T-helper 2 cell treated with Interferon-gamma antibody and Interleukin-4, amounts not matched to agents 5 μg/mL and 100 μg/mL, for 36 hours (primary cell): Measurements from ENCODE around the gene ZMIZ1.

Experiments used
- DNase-seq: peaks from one replicate; pipeline ENCODE4 v3.0.0; 2021; ENCODE audit warnings: low spot score
- H3K27ac Mint-ChIP-seq: one replicate; pipeline ENCODE4 v1.8.0; 2021; ENCODE audit warnings: mild to moderate bottlenecking, mixed read lengths
- H3K27me3 Mint-ChIP-seq: one replicate; pipeline ENCODE4 v1.8.0; 2021; ENCODE audit warnings: low read depth, mixed read lengths
- H3K36me3 Mint-ChIP-seq: one replicate; pipeline ENCODE4 v1.8.0; 2021; ENCODE audit warnings: low read depth, mixed read lengths
- H3K4me1 Mint-ChIP-seq: one replicate; pipeline ENCODE4 v1.8.0; 2021; ENCODE audit warnings: low read depth, mixed read lengths
- H3K4me3 Mint-ChIP-seq: one replicate; pipeline ENCODE4 v1.8.0; 2022; ENCODE audit warnings: mild to moderate bottlenecking, moderate library complexity, mixed read lengths
- H3K9me3 Mint-ChIP-seq: one replicate; pipeline ENCODE4 v1.8.0; 2021; ENCODE audit warnings: mixed read lengths

Gene ZMIZ1

DNA sequence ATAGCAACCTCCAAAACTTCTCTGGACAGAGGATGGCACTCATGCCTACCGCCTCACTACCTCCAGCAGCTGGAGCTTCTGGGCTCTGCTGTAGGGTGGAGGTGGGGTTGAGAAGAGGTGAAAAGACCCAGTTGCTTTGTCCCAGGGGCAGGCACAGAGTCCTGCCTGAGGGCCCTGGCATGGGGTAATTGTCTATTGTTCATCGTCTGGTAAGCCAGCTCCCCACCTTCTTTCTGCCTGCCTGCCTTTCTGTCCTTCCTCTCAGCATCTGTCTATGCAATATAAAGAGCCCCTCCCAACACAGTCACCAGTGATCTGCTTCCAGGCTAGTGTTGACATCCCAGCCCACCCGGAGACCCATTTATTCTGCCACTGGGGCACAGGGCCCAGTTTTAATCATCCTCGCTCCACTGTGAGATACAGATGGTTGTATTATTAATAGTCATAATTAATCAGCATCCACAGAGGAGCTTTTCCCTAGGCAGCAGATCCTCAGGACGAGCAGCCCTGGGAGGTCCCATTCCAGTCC lies 39.0 kb downstream of the ZMIZ1 start:
- no peak for DNase-seq
- no peaks in the 10 kb centered on the region for H3K9me3 Mint-ChIP-seq
- no peaks in the 10 kb centered on the region for H3K36me3 Mint-ChIP-seq
- H3K4me1 Mint-ChIP-seq = peaks cover 4% of the 10 kb centered on the region
- no peak overlapping the region for H3K4me3 Mint-ChIP-seq
- no peak overlapping the region for H3K27ac Mint-ChIP-seq
- H3K27me3 Mint-ChIP-seq = no peaks in the 10 kb centered on the region

DNA sequence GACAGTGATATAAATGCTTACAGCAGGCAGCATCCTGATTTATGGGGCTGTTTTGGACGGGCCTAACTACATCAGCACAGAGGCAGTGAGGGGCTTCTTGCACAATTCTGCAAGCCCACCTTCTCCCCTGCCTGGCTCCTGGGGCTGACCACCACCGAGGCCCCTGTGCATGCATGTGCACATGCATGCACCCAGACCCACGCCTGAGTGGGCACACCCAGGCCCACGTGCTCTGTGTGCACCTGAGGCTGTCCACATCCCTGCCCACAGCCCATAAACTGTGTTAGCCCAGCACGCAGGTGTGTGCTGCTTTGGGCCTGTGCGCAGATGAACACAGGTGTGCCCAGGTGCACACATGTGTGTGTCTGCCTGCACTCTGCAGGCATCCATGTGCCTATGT lies 40.0 kb downstream of the ZMIZ1 start:
- Mint-ChIP-seq H3K4me1 (peaks cover under 1% of the 10 kb centered on the region), H3K27ac (no peak overlapping the region), H3K9me3 (no peaks in the 10 kb centered on the region), H3K4me3 (no peak overlapping the region), H3K36me3 (no peaks in the 10 kb centered on the region), H3K27me3 (no peaks in the 10 kb centered on the region)
- DNase-seq = no peak

DNA sequence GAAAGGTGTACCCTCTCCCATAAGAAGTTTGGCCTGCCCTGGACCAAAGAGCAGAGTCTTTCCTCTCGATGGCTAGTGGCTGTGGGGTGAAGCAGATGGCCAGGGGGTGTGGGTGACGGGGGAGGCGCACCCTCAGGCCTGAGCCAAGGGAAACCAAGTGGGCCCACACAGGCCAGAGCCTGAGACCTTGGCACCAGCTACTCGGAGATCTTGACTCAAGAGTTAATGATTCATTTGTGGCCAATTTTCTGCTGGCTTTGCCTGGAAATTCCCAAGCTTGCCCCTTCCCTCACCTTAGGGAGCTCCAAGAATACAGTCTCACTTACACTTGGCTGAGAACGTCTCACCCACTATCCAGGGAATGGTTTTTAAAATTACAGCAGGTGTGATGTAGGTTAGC lies 42.7 kb downstream of the ZMIZ1 start:
- no peak overlapping the region for H3K4me3 Mint-ChIP-seq
- DNase-seq = no peak
- H3K27ac Mint-ChIP-seq = no peak overlapping the region
- H3K27me3 Mint-ChIP-seq = no peaks in the 10 kb centered on the region
- peaks cover 20% of the 10 kb centered on the region for H3K4me1 Mint-ChIP-seq
- H3K36me3 Mint-ChIP-seq = no peaks in the 10 kb centered on the region
- no peaks in the 10 kb centered on the region for H3K9me3 Mint-ChIP-seq

DNA sequence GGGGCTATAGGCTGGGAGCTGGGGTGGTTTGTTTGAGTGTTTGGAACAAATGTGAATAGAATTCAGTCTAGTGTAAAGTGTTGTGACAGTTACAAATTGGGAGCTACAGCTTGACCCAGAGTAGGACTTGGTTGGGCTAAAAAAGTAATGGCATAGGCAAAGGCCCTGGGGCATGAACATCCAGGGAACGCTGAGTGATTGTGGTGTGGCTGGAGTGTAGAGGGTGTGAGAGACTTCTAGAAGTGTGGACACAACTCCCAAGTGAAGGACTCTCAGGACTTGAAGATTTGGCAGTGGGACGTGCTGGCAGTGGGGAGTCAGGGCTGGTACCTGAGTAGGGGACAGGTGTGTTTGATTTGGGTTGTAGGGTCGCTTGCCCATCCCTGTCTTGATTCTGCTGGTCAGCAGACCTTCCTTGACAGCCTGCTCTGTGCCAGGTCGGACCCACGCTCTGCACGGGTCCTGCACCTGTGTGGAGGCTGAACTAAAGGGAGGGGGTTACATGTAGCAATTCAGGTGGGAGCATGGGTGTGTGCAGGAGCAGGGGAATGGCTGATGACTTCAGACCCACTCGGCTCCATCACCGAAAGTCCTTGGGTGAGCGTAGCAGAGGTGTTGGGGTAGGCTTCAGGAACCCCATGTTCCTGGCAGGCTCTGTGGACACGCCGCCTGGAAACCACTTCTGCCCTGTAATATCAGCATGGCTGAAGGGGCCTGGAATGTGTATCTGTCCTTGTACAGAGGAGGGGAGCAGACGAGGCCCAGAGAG lies 43.3 kb downstream of the ZMIZ1 start:
- H3K27me3 Mint-ChIP-seq = no peaks in the 10 kb centered on the region
- H3K9me3 Mint-ChIP-seq = no peaks in the 10 kb centered on the region
- no peak overlapping the region for H3K27ac Mint-ChIP-seq
- H3K4me1 Mint-ChIP-seq = peaks cover 25% of the 10 kb centered on the region
- no peaks in the 10 kb centered on the region for H3K36me3 Mint-ChIP-seq
- no peak for DNase-seq
- no peak overlapping the region for H3K4me3 Mint-ChIP-seq

DNA sequence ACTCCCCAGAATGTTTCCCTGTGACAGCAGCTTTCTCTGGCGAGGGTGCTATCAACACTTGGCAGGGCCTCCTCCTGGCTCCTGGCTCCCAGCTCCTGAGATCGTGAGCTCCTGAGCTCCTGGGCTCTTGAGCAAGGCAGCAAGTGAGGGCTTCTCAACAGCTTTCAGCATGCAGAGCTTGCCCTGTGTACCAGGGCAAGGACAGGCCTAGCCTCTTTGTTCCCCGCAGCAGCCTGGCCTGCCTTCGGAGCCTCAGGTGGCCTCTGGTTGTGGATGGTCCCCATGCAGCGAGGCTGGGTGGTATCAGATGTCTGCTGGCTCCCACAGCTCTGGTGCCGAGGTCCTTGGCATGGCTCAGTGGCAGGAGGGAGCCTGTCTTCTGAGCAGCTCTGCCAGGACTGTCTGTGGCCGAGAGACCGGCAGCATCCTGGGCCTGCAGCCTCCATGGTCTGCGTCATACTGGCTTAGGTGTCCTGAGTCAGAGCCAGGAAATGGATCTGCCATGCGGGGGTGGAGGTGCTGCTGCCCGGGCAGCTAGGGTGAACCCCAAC lies 44.2 kb downstream of the ZMIZ1 start:
- Mint-ChIP-seq H3K36me3 (no peaks in the 10 kb centered on the region), H3K4me3 (no peak overlapping the region), H3K4me1 (peaks cover 25% of the 10 kb centered on the region), H3K27ac (no peak overlapping the region), H3K9me3 (no peaks in the 10 kb centered on the region), H3K27me3 (no peaks in the 10 kb centered on the region)
- DNase-seq = no peak

DNA sequence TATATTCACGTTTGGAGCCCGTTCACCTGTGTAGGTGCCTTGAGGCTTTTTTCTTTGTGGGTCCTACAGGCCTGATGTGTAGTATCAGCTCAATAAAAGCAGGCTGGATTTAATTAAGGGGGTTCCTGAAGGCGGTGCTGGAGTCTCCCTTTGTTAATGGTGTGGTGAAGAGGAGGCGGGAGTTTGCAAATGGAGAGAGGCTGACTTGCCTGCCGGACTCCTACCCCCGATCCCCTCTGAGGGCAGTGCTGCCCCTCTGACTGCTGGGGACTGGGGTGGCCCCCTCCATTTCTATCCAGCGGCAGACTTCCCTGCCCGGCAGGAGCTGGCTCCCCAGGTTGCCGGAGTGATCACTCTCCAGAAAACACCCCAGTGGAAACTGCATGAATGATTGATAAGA lies 45.1 kb downstream of the ZMIZ1 start:
- Mint-ChIP-seq H3K27me3 (no peaks in the 10 kb centered on the region), H3K9me3 (no peaks in the 10 kb centered on the region), H3K36me3 (no peaks in the 10 kb centered on the region), H3K27ac (no peak overlapping the region), H3K4me1 (peaks cover 25% of the 10 kb centered on the region), H3K4me3 (no peak overlapping the region)
- no peak for DNase-seq

DNA sequence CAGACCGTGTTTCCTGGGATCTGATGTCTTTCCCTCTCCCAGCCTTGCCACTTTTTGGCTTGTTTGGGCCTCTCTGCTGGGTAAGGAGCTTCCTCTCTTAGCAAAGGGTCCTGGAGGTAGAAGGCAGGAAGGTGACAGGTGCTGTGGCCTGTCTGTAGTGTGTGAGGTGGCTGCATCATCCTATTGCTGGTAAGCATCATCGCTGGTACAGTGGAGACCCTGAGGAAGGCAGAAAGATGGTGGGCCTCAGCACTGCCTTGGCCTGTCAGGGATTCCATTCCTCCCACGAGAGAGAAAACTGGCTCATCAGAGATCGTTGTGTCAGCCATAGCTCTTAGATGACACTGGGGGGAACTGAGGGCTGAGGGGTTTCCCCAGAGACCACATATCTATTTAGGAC lies 46.5 kb downstream of the ZMIZ1 start:
- Mint-ChIP-seq H3K9me3 (no peaks in the 10 kb centered on the region), H3K27ac (no peak overlapping the region), H3K4me1 (peaks cover 25% of the 10 kb centered on the region), H3K27me3 (no peaks in the 10 kb centered on the region), H3K36me3 (no peaks in the 10 kb centered on the region), H3K4me3 (no peak overlapping the region)
- DNase-seq = no peak

DNA sequence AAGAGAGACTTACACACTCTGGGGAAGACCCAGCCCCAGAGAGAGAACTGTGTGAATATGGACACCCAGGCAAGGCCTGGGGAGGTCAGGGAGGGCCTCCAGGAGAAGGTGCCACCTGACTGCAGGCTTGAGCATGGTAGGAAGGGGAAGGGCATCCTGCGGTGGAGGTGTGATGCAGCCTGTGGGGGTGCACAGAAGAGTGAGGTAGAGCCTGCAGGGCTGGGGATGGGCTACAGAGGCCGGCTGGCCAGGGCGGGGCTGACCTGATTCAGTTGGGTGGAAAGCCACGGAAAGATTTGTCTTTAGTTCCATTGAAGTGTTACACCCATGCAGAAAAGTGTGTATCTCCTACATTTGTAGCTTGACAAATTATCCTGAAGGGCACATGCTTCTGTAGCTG lies 47.6 kb downstream of the ZMIZ1 start:
- peaks cover 25% of the 10 kb centered on the region for H3K4me1 Mint-ChIP-seq
- H3K36me3 Mint-ChIP-seq = no peaks in the 10 kb centered on the region
- no peak overlapping the region for H3K27ac Mint-ChIP-seq
- no peaks in the 10 kb centered on the region for H3K9me3 Mint-ChIP-seq
- no peaks in the 10 kb centered on the region for H3K27me3 Mint-ChIP-seq
- no peak overlapping the region for H3K4me3 Mint-ChIP-seq
- no peak for DNase-seq

DNA sequence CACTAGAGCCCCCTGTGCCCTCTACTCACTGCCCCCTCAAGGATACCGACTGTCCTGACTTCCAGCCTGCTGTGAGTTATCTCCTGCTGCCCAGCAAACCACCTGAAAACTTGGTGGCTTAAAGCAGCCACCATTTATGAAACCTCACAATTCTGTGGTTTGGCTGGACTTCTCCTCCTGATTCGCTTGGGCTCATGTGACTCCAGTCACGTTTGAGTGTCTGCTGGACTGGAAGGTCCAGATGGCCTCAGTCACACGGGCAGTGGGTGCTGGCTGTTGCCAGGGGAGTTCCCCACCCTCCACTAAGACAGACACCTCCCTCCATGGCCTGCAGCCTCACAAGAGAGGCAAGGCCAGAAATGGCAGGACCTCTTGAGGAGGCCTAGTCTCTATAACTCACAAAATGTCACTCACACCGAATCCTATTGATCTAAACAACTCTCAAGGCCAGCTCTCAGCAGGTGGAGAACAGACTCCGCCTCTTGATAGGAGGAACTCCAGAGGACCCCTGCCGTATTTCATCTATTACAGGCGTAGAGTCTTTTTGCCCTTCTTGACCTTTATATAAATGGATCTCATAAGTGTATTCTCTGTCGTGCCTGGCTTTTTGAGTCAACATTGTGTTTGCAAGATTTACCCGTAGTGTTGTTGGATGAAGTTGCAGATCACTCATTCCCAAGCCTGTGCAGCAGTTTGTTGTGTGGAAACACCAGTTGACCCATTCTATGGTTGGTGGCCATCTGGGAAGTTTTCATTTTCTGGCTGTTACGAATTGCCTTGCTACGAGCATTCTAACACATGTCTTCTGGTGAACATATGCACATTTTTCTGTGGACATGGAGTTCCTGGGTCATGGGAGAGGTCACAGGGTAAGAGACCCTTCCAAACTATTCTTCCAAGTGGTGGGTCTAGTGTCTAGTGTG lies 48.3 kb downstream of the ZMIZ1 start:
- Mint-ChIP-seq H3K4me3 (no peak overlapping the region), H3K4me1 (peaks cover 25% of the 10 kb centered on the region), H3K27ac (no peak overlapping the region), H3K9me3 (no peaks in the 10 kb centered on the region), H3K27me3 (no peaks in the 10 kb centered on the region), H3K36me3 (no peaks in the 10 kb centered on the region)
- no peak for DNase-seq

DNA sequence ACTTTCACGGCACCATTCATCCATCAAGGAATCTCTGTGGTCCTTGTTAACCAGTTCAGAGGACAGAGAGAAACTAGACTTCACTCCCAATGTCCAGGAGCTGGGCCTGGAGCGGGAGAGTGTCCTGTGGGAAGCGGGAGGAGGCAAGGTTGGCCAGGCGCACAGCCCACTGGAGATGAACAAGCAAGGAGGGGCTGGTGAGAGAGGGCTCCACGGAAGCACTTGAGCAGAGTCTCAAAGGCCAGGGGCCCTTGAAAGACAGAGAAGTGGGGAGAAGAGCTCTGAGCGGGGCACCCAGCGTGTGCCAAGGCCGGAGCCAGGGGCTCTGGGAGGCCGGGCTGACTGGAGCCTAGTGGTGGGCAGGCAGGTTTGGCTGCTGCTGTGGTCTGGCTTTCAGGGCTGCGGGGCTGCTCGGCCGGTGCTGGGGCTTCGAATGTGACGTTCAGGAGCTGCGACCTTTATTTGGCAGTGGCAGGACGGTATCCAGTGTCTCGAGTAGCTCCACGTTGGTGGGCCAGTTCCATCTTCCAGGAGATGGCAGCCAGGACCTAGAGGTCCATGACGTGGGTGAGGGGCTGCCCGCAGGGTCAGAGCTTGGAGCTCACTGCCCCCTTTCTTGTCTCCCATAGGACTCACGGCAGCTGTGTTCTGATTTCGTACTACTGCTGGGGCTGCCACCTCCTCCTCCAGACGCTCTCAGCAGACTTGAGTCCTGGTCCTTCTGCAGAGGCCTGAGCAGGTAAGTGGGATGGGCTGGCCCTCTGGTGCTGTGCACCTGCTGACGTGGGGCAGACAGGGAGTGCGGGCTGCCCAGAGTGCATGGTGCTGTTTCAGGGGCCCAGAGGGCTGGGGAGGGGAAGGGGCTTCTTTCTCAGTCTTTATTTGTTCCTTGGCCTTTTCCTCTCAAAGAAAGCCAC lies 49.8 kb downstream of the ZMIZ1 start:
- no peaks in the 10 kb centered on the region for H3K36me3 Mint-ChIP-seq
- no peaks in the 10 kb centered on the region for H3K27me3 Mint-ChIP-seq

DNA sequence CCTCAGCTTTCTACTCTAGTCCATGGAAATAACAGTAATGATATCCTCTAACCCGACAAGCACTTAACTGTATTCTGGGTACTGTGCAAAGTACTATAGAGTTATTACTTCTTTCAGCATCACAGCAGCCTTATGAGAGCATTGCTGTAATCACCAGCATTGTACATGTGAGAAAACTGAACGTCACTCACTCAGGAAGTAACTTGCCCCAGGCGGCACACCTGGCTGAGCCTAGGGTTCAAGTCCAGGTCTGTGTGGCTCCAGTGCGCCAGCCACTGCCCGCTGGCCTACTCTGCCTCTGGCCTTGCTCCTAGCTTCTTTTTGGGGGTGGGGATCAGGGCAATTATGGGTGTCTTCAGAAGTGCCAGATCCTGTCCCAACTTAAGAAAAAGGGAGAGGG lies 50.5 kb downstream of the ZMIZ1 start:
- no peaks in the 10 kb centered on the region for H3K27me3 Mint-ChIP-seq
- peaks cover 20% of the 10 kb centered on the region for H3K4me1 Mint-ChIP-seq
- no peak for DNase-seq
- no peak overlapping the region for H3K4me3 Mint-ChIP-seq
- H3K27ac Mint-ChIP-seq = no peak overlapping the region
- no peaks in the 10 kb centered on the region for H3K9me3 Mint-ChIP-seq
- H3K36me3 Mint-ChIP-seq = no peaks in the 10 kb centered on the region

More for the DNA sequence above, 49.8 kb downstream of the ZMIZ1 start:
- Mint-ChIP-seq H3K27ac (no peak overlapping the region), H3K4me1 (peaks cover 25% of the 10 kb centered on the region), H3K4me3 (no peak overlapping the region), H3K9me3 (no peaks in the 10 kb centered on the region)
- no peak for DNase-seq

DNA sequence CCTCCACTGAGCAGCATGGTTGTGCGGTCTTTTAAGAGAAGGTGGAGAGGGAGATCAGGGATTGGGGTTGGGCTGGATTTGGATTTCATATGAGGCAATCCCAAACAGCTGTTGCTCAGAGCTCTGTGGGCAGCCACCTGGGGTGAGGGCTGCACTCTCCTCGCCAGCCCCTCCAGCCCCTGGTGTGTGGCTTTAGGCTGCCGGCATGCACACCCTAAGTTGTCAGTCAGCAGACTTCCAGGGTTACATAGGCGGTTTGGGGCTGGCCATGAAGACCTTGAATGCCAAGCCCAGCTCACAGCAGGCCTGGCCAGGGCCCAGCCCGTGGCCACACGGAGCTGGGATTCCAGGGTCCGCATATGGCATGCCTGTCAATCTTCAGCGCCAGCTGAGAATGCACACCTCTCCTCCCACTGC lies 54.8 kb downstream of the ZMIZ1 start:
- H3K4me1 Mint-ChIP-seq = peaks cover 3% of the 10 kb centered on the region

DNA sequence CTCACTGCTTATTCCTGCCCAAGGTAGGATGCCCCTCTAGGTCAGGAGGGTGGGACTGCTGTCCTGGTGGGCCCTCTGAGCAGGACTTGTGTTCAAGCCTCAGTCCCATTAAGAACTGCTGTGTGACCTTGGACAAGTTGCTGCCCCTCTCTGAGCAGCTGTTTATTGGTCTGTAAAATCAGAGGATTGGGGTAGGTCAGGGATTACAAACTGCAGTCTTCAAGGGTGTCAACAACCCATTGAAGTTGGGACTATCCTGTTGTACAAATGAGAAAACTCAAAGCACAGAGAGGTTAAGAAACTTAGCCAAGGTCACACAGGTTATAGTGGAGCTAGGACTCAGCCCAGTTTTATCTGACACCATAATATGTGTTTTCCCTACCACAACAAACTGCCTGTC lies 55.3 kb downstream of the ZMIZ1 start:
- Mint-ChIP-seq H3K4me1 (peaks cover 3% of the 10 kb centered on the region), H3K27ac (no peak overlapping the region), H3K4me3 (no peak overlapping the region), H3K9me3 (no peaks in the 10 kb centered on the region), H3K27me3 (no peaks in the 10 kb centered on the region), H3K36me3 (no peaks in the 10 kb centered on the region)
- DNase-seq = no peak

More for the DNA sequence above, 54.8 kb downstream of the ZMIZ1 start:
- no peaks in the 10 kb centered on the region for H3K27me3 Mint-ChIP-seq
- H3K9me3 Mint-ChIP-seq = no peaks in the 10 kb centered on the region
- H3K4me3 Mint-ChIP-seq = no peak overlapping the region
- H3K36me3 Mint-ChIP-seq = no peaks in the 10 kb centered on the region
- H3K27ac Mint-ChIP-seq = peak overlapping the region; percentile 2
- DNase-seq = no peak
